ENCODE measurements around the gene STUB1. TPM values are rescaled to one million over a fixed set of nuclear protein-coding genes. Genes with fewer than 3 reads are reported as not detected.

The STUB1 gene
- total and polyA plus RNA-seq, 2 donors (not counting 1 experiment from before 2014, with no cell fraction given): 94.3 to 116 TPM

- H2AFZ ChIP-seq (ENCODE audit: insufficient read depth, low read depth, low read length, poor library complexity, severe bottlenecking): peak overlapping the region; percentile 85
- H3K36me3 ChIP-seq (replicated peaks in 1 of 2; ENCODE audit: control extremely low read depth in 1 of 2, control insufficient read depth in 1 of 2, extremely low read depth in 1 of 2, insufficient read depth in 2 of 2, low read length in 1 of 2): peaks cover 0 to 17% of the 10 kb centered on the region in 2 experiments
- intact Hi-C loops (cut with micrococcal nuclease): loop anchor here (1.0 to 5.0 kb wide), 4 partner anchors 11 to 998 kb away; partner anchors contain the start of genes JPT2, METTL26 and RHOT2
- peak overlapping the region; percentile 88 for H3K4me3 Mint-ChIP-seq
- peaks cover 31% of the 10 kb centered on the region for H4K20me1 ChIP-seq (ENCODE audit: control insufficient read depth, insufficient read depth, low read length, poor library complexity, severe bottlenecking)
- peak overlapping the region; percentile 80 for H3K27ac Mint-ChIP-seq
- peaks cover 6% of the 10 kb centered on the region for H3K27me3 Mint-ChIP-seq
- CTCF ChIA-PET: no interaction called here
- H3K27ac ChIP-seq (ENCODE audit: low read length in 2 of 2): peak overlapping the region in 1 of 2 donors; percentile 30
- H3K4me1 ChIP-seq (ENCODE audit: control insufficient read depth in 2 of 2, insufficient read depth in 2 of 2, low read length in 2 of 2): peaks cover 29 to 61% of the 10 kb centered on the region in 2 donors
- no peaks in the 10 kb centered on the region for H3K9me3 Mint-ChIP-seq (ENCODE audit: insufficient read depth)
- POLR2A ChIA-PET: no interaction called here
- peaks cover 0 to 7% (median 0%) of the 10 kb centered on the region in 3 donors for H3K9me3 ChIP-seq (ENCODE audit: control extremely low read depth in 1 of 3, control insufficient read depth in 2 of 3, insufficient read depth in 1 of 3, low read length in 2 of 3)
- peaks cover 42% of the 10 kb centered on the region for H3K4me1 Mint-ChIP-seq
- TF ChIP-seq EZH2 (IDR thresholded peaks at IDR 0.05; ENCODE audit: borderline replicate concordance, insufficient read depth, low read depth, low read length, poor library complexity, severe bottlenecking): no peak
- TF ChIP-seq, protein P1, sequence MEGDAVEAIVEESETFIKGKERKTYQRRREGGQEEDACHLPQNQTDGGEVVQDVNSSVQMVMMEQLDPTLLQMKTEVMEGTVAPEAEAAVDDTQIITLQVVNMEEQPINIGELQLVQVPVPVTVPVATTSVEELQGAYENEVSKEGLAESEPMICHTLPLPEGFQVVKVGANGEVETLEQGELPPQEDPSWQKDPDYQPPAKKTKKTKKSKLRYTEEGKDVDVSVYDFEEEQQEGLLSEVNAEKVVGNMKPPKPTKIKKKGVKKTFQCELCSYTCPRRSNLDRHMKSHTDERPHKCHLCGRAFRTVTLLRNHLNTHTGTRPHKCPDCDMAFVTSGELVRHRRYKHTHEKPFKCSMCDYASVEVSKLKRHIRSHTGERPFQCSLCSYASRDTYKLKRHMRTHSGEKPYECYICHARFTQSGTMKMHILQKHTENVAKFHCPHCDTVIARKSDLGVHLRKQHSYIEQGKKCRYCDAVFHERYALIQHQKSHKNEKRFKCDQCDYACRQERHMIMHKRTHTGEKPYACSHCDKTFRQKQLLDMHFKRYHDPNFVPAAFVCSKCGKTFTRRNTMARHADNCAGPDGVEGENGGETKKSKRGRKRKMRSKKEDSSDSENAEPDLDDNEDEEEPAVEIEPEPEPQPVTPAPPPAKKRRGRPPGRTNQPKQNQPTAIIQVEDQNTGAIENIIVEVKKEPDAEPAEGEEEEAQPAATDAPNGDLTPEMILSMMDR (IDR thresholded peaks at IDR 0.05): no peak
- DNase-seq (peak; percentile 47), ATAC-seq (ENCODE audit: low read depth) (no peak)
- H3K4me2 ChIP-seq (replicated peaks; ENCODE audit: low read depth, low read length, poor library complexity, severe bottlenecking): peak overlapping the region; percentile 99
- H3K9ac ChIP-seq (ENCODE audit: low read length): peak overlapping the region; percentile 73
- H3K79me2 ChIP-seq (ENCODE audit: control insufficient read depth, insufficient read depth, low read length): peaks cover 29% of the 10 kb centered on the region
- WGBS (ENCODE audit: insufficient coverage): 28% methylated on average over 50 of the region's 52 CpGs
- peaks cover 0 to 25% (median 11%) of the 10 kb centered on the region in 4 experiments for H3K27me3 ChIP-seq (replicated peaks in 1 of 4; ENCODE audit: control extremely low read depth in 1 of 4, control insufficient read depth in 3 of 4, insufficient read depth in 4 of 4, low read length in 3 of 4)
- H3K4me3 ChIP-seq (ENCODE audit: control extremely low read depth in 1 of 5, extremely low read depth in 1 of 5, insufficient read depth in 1 of 5, low read depth in 2 of 5, low read length in 4 of 5): peak overlapping the region in 4 of 5 experiments; percentile 46 to 72 (median 58)
These were observed 1.1 kb upstream of the STUB1 start for GRCh38 chr16:678858-679813.

Data from B cell (primary cell).